SK-N-MC (cell line): ENCODE measurements around the gene TMEM259.

ENCODE experiments used
- EZH2 ChIP-seq: fragments of 200-600 bp; sonication (generic); IDR thresholded peaks from one replicate; pipeline ENCODE4 v1.6.1; 2017; ENCODE audit warnings: antibody characterized with exemption
- FOXP2 ChIP-seq: optimal IDR thresholded peaks from 2 replicates; pipeline ENCODE3; 2011; ENCODE audit warnings: mild to moderate bottlenecking, moderate library complexity; ENCODE audit not compliant: insufficient read depth; ENCODE audit errors: extremely low read length, control extremely low read depth

- no peak for TF ChIP-seq FOXP2
- TF ChIP-seq EZH2: no peak
These were observed 20.4 kb upstream of the TMEM259 start for GRCh38 chr19:1041272-1041834.
